Measurements from ENCODE around the gene HDAC3. TPM values are rescaled to one million over a fixed set of nuclear protein-coding genes. Genes with fewer than 3 reads are reported as not detected.

Gene HDAC3
- polyA plus RNA-seq, 1 of the 3 experiments (the other 2 are of a cell fraction) = 104 TPM

DNA sequence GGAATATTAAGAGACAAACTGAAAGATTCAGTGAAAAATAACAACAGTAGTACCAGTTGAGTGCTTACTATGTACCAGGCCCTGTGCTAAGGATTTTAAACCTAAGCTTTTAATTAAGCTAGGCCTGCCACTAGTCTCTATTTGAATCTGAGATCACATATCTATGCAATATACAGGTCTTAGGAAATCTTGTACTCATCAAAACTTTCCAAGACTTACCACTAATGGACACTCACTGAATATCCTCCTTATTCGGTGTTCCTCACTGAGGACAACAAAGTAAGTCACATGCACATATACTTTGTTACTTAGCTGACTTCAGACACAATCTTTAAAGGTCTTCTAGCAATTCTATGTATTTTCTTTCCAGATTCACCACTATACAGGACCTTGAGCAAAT lies 50.4 kb downstream of the HDAC3 start:
- H3K36me3 ChIP-seq (replicated peaks in 1 of 2; ENCODE audit: control insufficient read depth in 1 of 2, insufficient read depth in 2 of 2, low read length in 1 of 2) = peaks cover 36 to 41% of the 10 kb centered on the region in 2 experiments
- CTCF ChIA-PET = interaction anchor here (1.2 to 4.2 kb wide), 2 partner anchors 22 to 33 kb away, joined by 3 to 22 read pairs; partner anchors contain the start of gene DIAPH1
- no peaks in the 10 kb centered on the region for H3K27me3 ChIP-seq (ENCODE audit: insufficient read depth)
- no peak overlapping the region for H2AFZ ChIP-seq (ENCODE audit: low read depth)
- H3K9me3 ChIP-seq = no peaks in the 10 kb centered on the region
- DNase-seq = no peak
- WGBS (ENCODE audit: low lambda C conversion rate) = 100% methylated on average over 1 of the region's 1 CpG
- H3K4me1 ChIP-seq (ENCODE audit: control insufficient read depth in 1 of 2, insufficient read depth in 2 of 2, low read depth in 1 of 2, low read length in 1 of 2) = no peaks in the 10 kb centered on the region
- H3K4me3 ChIP-seq (ENCODE audit: low read depth in 2 of 2, low read length in 1 of 2) = no peak overlapping the region
- no peaks in the 10 kb centered on the region for H3K9me2 ChIP-seq
- H3F3A ChIP-seq (replicated peaks; ENCODE audit: insufficient read depth) = no peaks in the 10 kb centered on the region
- H3K4me2 ChIP-seq = no peak overlapping the region
- peaks cover 33% of the 10 kb centered on the region for H3K79me2 ChIP-seq (ENCODE audit: insufficient read depth)
- POLR2A ChIA-PET = no interaction called here
- TF ChIP-seq POLR2AphosphoS5 (IDR thresholded peaks at IDR 0.05; ENCODE audit: low read depth, low read length) = no peak
- no peak for TF ChIP-seq SMC3 (IDR thresholded peaks at IDR 0.05; ENCODE audit: low read depth, low read length)
- TF ChIP-seq RXRA (IDR thresholded peaks at IDR 0.05; ENCODE audit: borderline replicate concordance, low read depth) = no peak
- no peak for TF ChIP-seq FOSL2 (IDR thresholded peaks at IDR 0.05; ENCODE audit: borderline replicate concordance, low read depth)
- TF ChIP-seq RFX5 (IDR thresholded peaks at IDR 0.05; ENCODE audit: low read length) = no peak
- TF ChIP-seq, protein P1, sequence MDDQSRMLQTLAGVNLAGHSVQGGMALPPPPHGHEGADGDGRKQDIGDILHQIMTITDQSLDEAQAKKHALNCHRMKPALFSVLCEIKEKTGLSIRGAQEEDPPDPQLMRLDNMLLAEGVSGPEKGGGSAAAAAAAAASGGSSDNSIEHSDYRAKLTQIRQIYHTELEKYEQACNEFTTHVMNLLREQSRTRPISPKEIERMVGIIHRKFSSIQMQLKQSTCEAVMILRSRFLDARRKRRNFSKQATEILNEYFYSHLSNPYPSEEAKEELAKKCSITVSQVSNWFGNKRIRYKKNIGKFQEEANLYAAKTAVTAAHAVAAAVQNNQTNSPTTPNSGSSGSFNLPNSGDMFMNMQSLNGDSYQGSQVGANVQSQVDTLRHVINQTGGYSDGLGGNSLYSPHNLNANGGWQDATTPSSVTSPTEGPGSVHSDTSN (IDR thresholded peaks at IDR 0.05) = no peak
- no peak for TF ChIP-seq ELF1 (IDR thresholded peaks at IDR 0.05)
- TF ChIP-seq JUND (IDR thresholded peaks at IDR 0.05) = no peak
- no peak for TF ChIP-seq TCF12 (IDR thresholded peaks at IDR 0.05)
- TF ChIP-seq FOXM1 (IDR thresholded peaks at IDR 0.05; ENCODE audit: low read depth) = no peak
- no peak for TF ChIP-seq NFIC (IDR thresholded peaks at IDR 0.05; ENCODE audit: borderline replicate concordance)
- no peak for TF ChIP-seq GABPA (IDR thresholded peaks at IDR 0.05; ENCODE audit: low read depth)
- TF ChIP-seq, protein P2, sequence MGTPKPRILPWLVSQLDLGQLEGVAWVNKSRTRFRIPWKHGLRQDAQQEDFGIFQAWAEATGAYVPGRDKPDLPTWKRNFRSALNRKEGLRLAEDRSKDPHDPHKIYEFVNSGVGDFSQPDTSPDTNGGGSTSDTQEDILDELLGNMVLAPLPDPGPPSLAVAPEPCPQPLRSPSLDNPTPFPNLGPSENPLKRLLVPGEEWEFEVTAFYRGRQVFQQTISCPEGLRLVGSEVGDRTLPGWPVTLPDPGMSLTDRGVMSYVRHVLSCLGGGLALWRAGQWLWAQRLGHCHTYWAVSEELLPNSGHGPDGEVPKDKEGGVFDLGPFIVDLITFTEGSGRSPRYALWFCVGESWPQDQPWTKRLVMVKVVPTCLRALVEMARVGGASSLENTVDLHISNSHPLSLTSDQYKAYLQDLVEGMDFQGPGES (IDR thresholded peaks at IDR 0.05; ENCODE audit: low read depth, low read length) = no peak
- no peak for TF ChIP-seq EZH2phosphoT487 (IDR thresholded peaks at IDR 0.05; ENCODE audit: borderline replicate concordance, low read depth)
- TF ChIP-seq TAF1 (IDR thresholded peaks at IDR 0.05; ENCODE audit: borderline replicate concordance, low read depth, low read length) = no peak
- TF ChIP-seq, protein P3, sequence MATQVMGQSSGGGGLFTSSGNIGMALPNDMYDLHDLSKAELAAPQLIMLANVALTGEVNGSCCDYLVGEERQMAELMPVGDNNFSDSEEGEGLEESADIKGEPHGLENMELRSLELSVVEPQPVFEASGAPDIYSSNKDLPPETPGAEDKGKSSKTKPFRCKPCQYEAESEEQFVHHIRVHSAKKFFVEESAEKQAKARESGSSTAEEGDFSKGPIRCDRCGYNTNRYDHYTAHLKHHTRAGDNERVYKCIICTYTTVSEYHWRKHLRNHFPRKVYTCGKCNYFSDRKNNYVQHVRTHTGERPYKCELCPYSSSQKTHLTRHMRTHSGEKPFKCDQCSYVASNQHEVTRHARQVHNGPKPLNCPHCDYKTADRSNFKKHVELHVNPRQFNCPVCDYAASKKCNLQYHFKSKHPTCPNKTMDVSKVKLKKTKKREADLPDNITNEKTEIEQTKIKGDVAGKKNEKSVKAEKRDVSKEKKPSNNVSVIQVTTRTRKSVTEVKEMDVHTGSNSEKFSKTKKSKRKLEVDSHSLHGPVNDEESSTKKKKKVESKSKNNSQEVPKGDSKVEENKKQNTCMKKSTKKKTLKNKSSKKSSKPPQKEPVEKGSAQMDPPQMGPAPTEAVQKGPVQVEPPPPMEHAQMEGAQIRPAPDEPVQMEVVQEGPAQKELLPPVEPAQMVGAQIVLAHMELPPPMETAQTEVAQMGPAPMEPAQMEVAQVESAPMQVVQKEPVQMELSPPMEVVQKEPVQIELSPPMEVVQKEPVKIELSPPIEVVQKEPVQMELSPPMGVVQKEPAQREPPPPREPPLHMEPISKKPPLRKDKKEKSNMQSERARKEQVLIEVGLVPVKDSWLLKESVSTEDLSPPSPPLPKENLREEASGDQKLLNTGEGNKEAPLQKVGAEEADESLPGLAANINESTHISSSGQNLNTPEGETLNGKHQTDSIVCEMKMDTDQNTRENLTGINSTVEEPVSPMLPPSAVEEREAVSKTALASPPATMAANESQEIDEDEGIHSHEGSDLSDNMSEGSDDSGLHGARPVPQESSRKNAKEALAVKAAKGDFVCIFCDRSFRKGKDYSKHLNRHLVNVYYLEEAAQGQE (IDR thresholded peaks at IDR 0.05; ENCODE audit: low read depth, low read length) = no peak
- TF ChIP-seq NRF1 (IDR thresholded peaks at IDR 0.05; ENCODE audit: low read depth, low read length) = no peak
- H4K20me1 ChIP-seq (ENCODE audit: insufficient read depth) = no peaks in the 10 kb centered on the region
- H3K27ac ChIP-seq (ENCODE audit: low read depth in 2 of 2, low read length in 1 of 2) = no peak overlapping the region
- no peak overlapping the region for H3K9ac ChIP-seq
